ENCODE results near the gene MUC3A.
A peak's percentile ranks its signal among the peaks of the same experiment; 100 is the strongest.
"Not testable (repeated sequence)": the region's sequence is repeated elsewhere in the genome, so short reads cannot be mapped to it uniquely, and the experiment has no call there.

MUC3A gene

DNA sequence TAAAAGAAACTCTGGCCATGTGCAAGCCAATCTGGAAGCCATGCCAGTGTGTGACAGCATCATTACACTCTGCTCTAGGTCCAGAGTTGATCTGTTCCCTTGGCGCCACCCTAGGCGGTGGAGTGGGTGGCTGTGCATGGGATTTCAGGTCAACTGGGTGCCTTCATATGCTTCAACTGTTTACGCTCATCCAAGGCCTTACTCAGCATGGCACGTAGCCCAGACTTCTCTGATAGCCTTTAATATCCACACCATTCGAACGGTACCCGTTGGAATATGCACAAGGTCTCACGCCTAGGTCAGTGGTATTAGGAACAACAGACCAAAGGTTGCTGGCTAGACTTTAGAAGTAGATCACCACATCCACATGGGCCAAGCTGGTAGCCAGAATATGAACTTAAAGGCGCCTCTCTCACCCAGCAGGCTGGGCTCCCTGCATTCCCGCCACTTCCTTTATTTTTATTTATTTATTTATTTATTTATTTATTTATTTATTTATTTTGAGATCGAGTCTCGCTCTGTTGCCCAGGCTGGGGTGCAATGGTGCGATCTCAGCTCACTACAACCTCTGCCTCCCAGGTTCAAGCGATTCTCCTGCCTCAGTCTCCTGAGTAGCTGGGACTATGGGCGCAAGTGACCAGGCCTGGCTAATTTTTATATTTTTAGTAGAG, 35.0 kb upstream of the MUC3A start:
- no peak overlapping the region for H3K4me3 ChIP-seq (ENCODE audit: low read length)
- TF ChIP-seq, protein P1, sequence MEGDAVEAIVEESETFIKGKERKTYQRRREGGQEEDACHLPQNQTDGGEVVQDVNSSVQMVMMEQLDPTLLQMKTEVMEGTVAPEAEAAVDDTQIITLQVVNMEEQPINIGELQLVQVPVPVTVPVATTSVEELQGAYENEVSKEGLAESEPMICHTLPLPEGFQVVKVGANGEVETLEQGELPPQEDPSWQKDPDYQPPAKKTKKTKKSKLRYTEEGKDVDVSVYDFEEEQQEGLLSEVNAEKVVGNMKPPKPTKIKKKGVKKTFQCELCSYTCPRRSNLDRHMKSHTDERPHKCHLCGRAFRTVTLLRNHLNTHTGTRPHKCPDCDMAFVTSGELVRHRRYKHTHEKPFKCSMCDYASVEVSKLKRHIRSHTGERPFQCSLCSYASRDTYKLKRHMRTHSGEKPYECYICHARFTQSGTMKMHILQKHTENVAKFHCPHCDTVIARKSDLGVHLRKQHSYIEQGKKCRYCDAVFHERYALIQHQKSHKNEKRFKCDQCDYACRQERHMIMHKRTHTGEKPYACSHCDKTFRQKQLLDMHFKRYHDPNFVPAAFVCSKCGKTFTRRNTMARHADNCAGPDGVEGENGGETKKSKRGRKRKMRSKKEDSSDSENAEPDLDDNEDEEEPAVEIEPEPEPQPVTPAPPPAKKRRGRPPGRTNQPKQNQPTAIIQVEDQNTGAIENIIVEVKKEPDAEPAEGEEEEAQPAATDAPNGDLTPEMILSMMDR (IDR thresholded peaks at IDR 0.05; ENCODE audit: insufficient read depth, low read depth, low read length, missing control alignments), result no peak
- no peak for DNase-seq (ENCODE audit: low read depth)

DNA sequence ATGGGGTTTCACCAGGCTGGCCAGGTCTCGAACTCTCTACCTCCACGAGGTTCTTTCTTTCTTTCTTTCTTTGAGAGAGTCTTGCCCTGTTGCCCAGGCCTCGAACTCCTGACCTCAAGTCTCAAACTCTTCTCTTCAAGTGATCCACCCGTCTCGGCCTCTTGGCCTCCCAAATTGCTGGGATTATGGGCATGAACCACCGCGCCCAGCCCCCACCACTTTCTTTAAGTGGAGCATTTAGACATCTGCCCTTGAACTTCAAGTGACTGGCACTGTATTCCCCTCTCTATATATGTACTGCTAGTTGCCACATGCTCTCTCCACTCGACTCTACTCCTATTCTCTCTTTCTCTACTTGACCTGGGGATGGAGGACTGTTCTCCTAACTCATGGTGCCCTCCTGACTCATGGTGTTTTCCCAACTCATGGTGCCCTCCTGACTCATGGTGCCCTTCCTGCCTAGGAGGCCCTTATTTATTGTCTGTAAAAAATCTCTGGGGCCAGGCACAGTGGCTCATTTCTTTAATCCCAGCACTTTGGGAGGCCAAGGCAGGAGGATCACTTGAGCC, 34.4 kb upstream of the MUC3A start:
- no peak overlapping the region for H3K4me3 ChIP-seq (ENCODE audit: low read length)

DNA sequence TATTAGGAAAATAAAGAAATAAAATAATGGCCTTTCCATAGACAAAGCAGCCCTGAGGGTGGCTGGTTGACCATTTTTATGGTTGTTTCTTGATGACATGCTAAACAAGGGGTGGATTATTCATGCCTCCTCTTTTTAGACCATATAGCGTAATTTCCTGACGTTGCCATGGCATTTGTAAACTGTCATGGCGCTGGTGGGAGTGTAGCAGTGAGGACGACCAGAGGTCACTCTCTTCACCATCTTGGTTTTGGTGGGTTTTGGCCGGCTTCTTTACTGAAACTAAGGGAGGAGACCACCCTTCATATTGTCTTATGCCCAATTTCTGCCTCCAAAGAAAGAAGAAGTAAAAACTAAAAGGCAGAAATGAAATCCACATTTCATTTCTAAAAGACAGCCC, 30.0 kb upstream of the MUC3A start:
- not testable (repeated sequence) for H3K4me3 ChIP-seq (ENCODE audit: low read length)

More for the DNA sequence above, 34.4 kb upstream of the MUC3A start:
- DNase-seq (ENCODE audit: low read depth), result peak; percentile 70
- TF ChIP-seq, protein P1 (IDR thresholded peaks at IDR 0.05; ENCODE audit: insufficient read depth, low read depth, low read length, missing control alignments), result no peak

DNA sequence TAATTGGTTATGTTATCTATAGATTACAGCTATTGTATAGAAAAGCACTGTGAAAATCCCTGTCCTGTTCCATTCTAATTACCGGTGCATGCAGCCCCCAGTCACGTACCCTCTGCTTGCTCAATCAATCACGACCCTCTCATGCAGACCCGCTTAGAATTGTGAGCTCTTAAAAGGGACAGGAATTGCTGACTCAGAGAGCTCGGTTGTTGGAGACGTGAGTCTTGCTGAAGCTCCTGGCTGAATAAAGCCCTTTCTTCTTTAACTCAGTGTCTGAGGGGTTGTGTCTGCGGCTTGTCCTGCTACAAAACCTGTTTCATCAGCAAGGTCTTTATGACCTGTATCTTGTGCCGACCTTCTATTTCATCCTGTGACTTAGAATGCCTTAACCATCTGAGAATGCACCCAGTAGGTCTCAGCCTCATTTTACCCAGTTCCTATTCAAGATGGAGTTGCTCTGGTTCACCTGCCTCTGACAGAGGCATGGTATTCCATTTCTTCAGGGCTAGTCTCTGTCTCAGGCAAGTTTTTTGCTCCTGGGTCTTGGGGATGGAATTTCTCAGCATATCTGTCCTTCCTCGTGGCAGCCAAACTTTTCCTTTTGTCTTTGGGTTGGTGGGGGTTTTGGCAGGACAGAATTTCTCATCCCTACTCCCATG, 29.4 kb upstream of the MUC3A start:
- not testable (repeated sequence) for DNase-seq (ENCODE audit: low read depth); H3K4me3 ChIP-seq (ENCODE audit: low read length)

More for the DNA sequence above, 30.0 kb upstream of the MUC3A start:
- DNase-seq (ENCODE audit: low read depth), result not testable (repeated sequence)

DNA sequence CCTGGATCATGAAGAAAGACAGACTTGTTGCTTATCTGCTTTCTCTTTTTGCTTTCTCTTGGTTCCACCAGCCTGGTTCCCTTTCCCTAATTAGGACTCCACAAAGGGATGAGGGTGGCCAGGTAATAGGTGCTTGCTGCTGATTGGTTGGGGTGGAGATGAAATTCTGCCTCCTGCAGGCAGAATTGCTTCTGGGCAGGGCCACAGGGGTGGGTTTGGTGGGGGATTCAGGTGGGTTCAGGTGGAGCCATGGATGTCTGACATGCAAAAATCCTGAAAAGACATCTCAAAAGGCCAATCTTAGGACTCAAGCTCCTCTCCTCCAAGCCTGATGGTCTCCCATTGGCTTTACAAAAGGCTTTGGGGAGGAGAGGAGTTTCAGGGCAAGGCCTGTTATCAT, 28.3 kb upstream of the MUC3A start:
- TF ChIP-seq, protein P1 (IDR thresholded peaks at IDR 0.05; ENCODE audit: insufficient read depth, low read depth, low read length, missing control alignments), result no peak
- no peak for DNase-seq (ENCODE audit: low read depth)
- no peak overlapping the region for H3K4me3 ChIP-seq (ENCODE audit: low read length)

DNA sequence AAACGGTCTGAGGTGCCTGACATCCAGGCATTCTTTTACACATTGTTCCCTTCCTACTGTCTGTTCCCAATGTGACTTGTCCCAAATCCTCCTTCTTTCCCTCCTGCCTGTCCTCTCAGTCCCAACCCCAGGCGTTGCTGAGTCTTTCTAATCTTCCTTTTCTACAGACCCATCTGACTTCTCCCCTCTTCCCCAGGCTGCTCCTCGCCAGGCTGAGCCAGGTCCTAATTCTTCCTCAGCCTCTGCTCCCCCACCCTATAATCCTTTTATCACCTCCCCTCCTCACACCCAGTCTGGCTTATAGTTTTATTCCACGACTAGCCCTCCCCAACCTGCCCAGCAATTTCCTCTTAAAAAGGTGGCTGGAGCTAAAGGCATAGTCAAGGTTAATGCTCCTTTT, 25.7 kb upstream of the MUC3A start:
- not testable (repeated sequence) for DNase-seq (ENCODE audit: low read depth); H3K4me3 ChIP-seq (ENCODE audit: low read length)

DNA sequence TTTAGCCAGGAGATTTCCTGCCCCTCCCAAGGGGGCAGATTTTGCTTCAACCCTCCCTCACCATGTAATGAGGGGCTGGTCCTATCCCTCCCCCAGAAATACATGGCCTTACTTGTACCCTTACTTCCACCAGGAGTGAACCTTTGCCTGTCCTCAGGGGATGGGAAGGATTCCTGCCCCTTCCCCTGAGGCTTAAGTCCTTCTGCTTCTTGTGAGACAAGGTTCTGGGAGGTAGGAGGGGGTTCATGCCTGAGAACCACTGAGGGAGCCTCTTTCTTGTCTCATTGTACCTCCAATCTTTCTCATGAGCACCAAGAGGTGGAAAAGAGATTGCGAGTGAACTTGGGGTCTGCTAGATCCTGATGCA, 19.5 kb upstream of the MUC3A start:
- no peak for DNase-seq (ENCODE audit: low read depth)
- no peak overlapping the region for H3K4me3 ChIP-seq (ENCODE audit: low read length)
- TF ChIP-seq, protein P1 (IDR thresholded peaks at IDR 0.05; ENCODE audit: insufficient read depth, low read depth, low read length, missing control alignments), result no peak

DNA sequence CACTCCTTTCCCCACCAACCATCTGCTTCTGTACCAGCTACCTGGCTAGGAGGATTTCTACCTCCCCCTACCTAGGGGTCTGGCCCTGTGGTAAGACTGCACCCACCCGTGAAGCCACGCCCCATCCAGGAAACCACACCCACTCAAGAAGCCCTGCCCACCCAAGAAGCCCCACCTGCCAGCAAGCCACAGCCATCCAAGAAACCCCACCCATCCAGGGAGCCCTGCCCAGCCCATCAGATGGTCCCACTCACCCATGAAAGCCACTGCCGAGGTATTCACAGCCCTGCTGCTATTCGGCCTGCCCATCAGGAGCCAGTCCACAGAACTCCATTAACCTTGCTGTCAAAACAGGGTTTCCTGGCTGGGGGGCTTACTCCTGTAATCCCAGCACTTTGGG, 15.6 kb upstream of the MUC3A start:
- no peak for DNase-seq (ENCODE audit: low read depth)
- TF ChIP-seq, protein P1 (IDR thresholded peaks at IDR 0.05; ENCODE audit: insufficient read depth, low read depth, low read length, missing control alignments), result no peak
- no peak overlapping the region for H3K4me3 ChIP-seq (ENCODE audit: low read length)

DNA sequence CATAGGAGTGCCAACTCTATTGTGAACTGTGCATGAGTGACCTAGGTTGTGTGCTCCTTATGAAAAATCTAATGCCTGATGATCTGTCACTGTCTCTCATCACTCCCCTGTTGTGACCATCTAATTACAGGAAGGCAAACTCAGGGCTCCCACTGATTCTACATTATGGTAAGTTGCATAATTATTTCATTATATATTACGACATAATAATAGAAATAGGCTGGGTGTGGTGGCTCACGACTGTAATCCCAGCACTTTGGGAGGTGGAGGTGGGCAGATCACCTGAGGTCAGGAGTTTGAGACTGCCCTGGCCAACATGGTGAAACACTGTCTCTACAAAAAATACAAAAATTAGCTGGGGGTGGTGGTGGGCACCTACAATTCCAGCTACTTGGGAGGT, 14.0 kb upstream of the MUC3A start:
- not testable (repeated sequence) for DNase-seq (ENCODE audit: low read depth); H3K4me3 ChIP-seq (ENCODE audit: low read length)

DNA sequence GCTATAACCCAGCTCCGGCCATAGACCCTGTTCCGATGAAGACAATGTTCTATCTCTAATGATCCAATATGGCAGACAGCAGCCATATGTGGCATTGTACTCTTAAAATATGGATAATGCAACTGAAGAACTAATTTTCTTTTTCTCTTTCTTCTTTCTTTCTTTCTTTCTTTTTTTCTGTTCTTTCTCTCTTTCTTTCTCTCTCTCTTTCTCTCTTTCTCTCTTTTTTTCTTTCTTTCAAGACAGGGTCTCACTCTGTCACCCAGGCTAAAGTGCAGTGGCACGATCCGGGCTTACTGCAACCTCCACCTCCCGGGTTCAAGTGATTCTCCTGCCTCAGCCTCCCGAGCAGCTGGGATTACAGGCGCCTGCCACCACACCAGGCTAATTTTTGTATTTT, 13.2 kb upstream of the MUC3A start:
- DNase-seq (ENCODE audit: low read depth); H3K4me3 ChIP-seq (ENCODE audit: low read length): not testable (repeated sequence)

All from epithelial cell of esophagus (primary cell).